Mammary epithelial cell (primary cell): ENCODE measurements around the gene SORBS1.

ENCODE experiments used
- CTCF ChIP-seq, 2 donors: IDR thresholded peaks in 1 of 2; conservative IDR thresholded peaks in 1 of 2; 2 replicates each; pipeline ENCODE4 v1.5.1; 2011 to 2012; ENCODE audit warnings: inconsistent platforms in 2 of 2, low read length in 2 of 2, mild to moderate bottlenecking in 2 of 2, control low read depth in 1 of 2, low read depth in 1 of 2; ENCODE audit not compliant: insufficient read depth in 1 of 2; ENCODE audit errors: extremely low read depth in 1 of 2
- EZH2 ChIP-seq: IDR thresholded peaks from 2 replicates; pipeline ENCODE4 v1.6.1; 2012; ENCODE audit warnings: low read length, inconsistent platforms, borderline replicate concordance

GRCh38 chr10:95308389-95309302, 252.5 kb downstream of the SORBS1 start:
- no peak for TF ChIP-seq CTCF (conservative IDR thresholded peaks at IDR 0.05 in 1 of 2, IDR thresholded peaks at IDR 0.05 in 1 of 2; ENCODE audit: extremely low read depth in 1 of 2, insufficient read depth in 1 of 2, low read depth in 1 of 2, low read length in 2 of 2)
- TF ChIP-seq EZH2: no peak
